GM12878 (cell line): ENCODE data around the gene KLRD1.

Experiments
- CBFB ChIP-seq: IDR thresholded peaks from 2 replicates; pipeline ENCODE4 v1.6.1; 2016; ENCODE audit warnings: antibody characterized with exemption, low read depth
- EZH2 ChIP-seq: IDR thresholded peaks from 2 replicates; pipeline ENCODE4 v1.6.1; 2012; ENCODE audit warnings: low read depth, mild to moderate bottlenecking, control low read depth, inconsistent platforms, low read length, borderline replicate concordance; ENCODE audit not compliant: control insufficient read depth
- FOXM1 ChIP-seq: IDR thresholded peaks from 2 replicates; pipeline ENCODE4 v1.6.1; 2012; ENCODE audit warnings: low read depth, mild to moderate bottlenecking, inconsistent platforms, low read length, moderate library complexity
- JUND ChIP-seq: IDR thresholded peaks from 2 replicates; pipeline ENCODE4 v1.6.1; 2012; ENCODE audit warnings: low read depth, mild to moderate bottlenecking, low read length, improper control_type of control experiment, moderate library complexity
- POLR2A ChIP-seq: IDR thresholded peaks from 2 replicates; pipeline ENCODE4 v1.6.1; 2011; ENCODE audit warnings: low read depth, mild to moderate bottlenecking, low read length
- RFX5 ChIP-seq: IDR thresholded peaks from 2 replicates; pipeline ENCODE4 v1.6.1; 2011; ENCODE audit warnings: low read depth, low read length, improper control_type of control experiment
- SRF ChIP-seq, 2 experiments: IDR thresholded peaks; 2 replicates each; pipeline ENCODE4 v1.6.1; 2011; ENCODE audit warnings: low read depth in 2 of 2, low read length in 2 of 2, mild to moderate bottlenecking in 1 of 2, moderate library complexity in 1 of 2
- TAF1 ChIP-seq: IDR thresholded peaks from 2 replicates; pipeline ENCODE4 v1.6.1; 2011; ENCODE audit warnings: mild to moderate bottlenecking, low read depth, low read length, borderline replicate concordance
- TF ChIP-seq, protein P1 (sequence below): IDR thresholded peaks from 2 replicates; pipeline ENCODE4 v1.6.1; 2012; ENCODE audit warnings: mild to moderate bottlenecking, low read depth, low read length
- TF ChIP-seq, protein P2 (sequence below), 3 experiments: IDR thresholded peaks in 2 of 3; conservative IDR thresholded peaks in 1 of 3; 2 replicates each; pipeline ENCODE4 v1.5.1; 2011; ENCODE audit warnings: low read depth in 3 of 3, low read length in 3 of 3, mild to moderate bottlenecking in 3 of 3, control low read depth in 2 of 3, moderate library complexity in 2 of 3, inconsistent platforms in 1 of 3, mixed read lengths in 1 of 3; ENCODE audit not compliant: control insufficient read depth in 2 of 3, insufficient read depth in 1 of 3; ENCODE audit errors: extremely low read depth in 1 of 3
- TF ChIP-seq, protein P3 (sequence below): fragments of 450-650 bp; IDR thresholded peaks from 2 replicates; pipeline ENCODE4 v1.6.1; 2017; ENCODE audit warnings: mild to moderate bottlenecking, moderate library complexity

DNA sequence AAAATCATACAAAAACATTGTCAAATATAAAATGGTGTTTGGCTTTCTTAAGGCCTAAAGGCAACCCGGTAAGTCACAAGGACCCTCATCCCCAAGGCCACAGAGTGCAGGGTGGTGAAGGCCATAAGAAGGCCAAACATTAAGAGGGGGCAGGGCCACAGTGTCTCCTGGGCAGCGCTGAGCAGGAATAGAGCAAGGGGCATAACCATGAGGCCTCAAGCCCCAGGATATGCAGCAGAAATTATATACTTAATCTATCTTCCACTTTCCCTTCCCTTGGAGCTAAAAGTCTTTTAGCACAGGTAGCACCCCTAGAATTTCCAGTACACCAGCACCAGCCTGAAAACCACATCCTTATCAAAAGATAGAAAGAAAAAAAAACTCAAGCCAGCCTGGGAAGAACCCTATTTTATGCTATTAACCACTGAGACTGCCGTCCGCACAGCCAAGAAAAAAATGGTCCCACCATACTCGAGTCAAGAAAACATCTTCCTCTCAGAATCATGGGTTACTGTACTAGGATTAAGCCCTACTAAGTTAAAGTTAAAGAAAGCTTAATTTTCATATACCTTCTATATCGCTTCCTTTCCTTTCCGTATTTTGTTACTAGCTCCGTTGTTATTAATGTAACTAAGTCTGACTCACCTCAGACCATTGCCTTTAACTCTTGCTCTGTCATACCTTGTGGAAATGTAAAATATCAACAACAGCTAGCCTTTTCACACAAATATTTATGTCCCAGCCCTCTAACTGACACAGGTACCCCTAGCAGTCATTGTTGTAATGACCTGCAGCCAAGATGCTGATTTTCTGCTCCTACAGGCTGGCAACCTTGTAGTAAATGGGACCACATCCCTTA, 62.1 kb downstream of the KLRD1 start:
- TF ChIP-seq FOXM1 (no peak), EZH2 (no peak), RFX5 (no peak), POLR2A (no peak), SRF (IDR thresholded peaks at IDR 0.05; ENCODE audit: low read depth in 2 of 2, low read length in 2 of 2) (no peak), CBFB (no peak), JUND (no peak), TAF1 (no peak)
- TF ChIP-seq, protein P1, sequence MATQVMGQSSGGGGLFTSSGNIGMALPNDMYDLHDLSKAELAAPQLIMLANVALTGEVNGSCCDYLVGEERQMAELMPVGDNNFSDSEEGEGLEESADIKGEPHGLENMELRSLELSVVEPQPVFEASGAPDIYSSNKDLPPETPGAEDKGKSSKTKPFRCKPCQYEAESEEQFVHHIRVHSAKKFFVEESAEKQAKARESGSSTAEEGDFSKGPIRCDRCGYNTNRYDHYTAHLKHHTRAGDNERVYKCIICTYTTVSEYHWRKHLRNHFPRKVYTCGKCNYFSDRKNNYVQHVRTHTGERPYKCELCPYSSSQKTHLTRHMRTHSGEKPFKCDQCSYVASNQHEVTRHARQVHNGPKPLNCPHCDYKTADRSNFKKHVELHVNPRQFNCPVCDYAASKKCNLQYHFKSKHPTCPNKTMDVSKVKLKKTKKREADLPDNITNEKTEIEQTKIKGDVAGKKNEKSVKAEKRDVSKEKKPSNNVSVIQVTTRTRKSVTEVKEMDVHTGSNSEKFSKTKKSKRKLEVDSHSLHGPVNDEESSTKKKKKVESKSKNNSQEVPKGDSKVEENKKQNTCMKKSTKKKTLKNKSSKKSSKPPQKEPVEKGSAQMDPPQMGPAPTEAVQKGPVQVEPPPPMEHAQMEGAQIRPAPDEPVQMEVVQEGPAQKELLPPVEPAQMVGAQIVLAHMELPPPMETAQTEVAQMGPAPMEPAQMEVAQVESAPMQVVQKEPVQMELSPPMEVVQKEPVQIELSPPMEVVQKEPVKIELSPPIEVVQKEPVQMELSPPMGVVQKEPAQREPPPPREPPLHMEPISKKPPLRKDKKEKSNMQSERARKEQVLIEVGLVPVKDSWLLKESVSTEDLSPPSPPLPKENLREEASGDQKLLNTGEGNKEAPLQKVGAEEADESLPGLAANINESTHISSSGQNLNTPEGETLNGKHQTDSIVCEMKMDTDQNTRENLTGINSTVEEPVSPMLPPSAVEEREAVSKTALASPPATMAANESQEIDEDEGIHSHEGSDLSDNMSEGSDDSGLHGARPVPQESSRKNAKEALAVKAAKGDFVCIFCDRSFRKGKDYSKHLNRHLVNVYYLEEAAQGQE: no peak
- TF ChIP-seq, protein P2, sequence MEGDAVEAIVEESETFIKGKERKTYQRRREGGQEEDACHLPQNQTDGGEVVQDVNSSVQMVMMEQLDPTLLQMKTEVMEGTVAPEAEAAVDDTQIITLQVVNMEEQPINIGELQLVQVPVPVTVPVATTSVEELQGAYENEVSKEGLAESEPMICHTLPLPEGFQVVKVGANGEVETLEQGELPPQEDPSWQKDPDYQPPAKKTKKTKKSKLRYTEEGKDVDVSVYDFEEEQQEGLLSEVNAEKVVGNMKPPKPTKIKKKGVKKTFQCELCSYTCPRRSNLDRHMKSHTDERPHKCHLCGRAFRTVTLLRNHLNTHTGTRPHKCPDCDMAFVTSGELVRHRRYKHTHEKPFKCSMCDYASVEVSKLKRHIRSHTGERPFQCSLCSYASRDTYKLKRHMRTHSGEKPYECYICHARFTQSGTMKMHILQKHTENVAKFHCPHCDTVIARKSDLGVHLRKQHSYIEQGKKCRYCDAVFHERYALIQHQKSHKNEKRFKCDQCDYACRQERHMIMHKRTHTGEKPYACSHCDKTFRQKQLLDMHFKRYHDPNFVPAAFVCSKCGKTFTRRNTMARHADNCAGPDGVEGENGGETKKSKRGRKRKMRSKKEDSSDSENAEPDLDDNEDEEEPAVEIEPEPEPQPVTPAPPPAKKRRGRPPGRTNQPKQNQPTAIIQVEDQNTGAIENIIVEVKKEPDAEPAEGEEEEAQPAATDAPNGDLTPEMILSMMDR (IDR thresholded peaks at IDR 0.05 in 2 of 3, conservative IDR thresholded peaks at IDR 0.05 in 1 of 3; ENCODE audit: control insufficient read depth in 2 of 3, extremely low read depth in 1 of 3, insufficient read depth in 1 of 3, low read depth in 3 of 3, low read length in 3 of 3): no peak
- TF ChIP-seq, protein P3, sequence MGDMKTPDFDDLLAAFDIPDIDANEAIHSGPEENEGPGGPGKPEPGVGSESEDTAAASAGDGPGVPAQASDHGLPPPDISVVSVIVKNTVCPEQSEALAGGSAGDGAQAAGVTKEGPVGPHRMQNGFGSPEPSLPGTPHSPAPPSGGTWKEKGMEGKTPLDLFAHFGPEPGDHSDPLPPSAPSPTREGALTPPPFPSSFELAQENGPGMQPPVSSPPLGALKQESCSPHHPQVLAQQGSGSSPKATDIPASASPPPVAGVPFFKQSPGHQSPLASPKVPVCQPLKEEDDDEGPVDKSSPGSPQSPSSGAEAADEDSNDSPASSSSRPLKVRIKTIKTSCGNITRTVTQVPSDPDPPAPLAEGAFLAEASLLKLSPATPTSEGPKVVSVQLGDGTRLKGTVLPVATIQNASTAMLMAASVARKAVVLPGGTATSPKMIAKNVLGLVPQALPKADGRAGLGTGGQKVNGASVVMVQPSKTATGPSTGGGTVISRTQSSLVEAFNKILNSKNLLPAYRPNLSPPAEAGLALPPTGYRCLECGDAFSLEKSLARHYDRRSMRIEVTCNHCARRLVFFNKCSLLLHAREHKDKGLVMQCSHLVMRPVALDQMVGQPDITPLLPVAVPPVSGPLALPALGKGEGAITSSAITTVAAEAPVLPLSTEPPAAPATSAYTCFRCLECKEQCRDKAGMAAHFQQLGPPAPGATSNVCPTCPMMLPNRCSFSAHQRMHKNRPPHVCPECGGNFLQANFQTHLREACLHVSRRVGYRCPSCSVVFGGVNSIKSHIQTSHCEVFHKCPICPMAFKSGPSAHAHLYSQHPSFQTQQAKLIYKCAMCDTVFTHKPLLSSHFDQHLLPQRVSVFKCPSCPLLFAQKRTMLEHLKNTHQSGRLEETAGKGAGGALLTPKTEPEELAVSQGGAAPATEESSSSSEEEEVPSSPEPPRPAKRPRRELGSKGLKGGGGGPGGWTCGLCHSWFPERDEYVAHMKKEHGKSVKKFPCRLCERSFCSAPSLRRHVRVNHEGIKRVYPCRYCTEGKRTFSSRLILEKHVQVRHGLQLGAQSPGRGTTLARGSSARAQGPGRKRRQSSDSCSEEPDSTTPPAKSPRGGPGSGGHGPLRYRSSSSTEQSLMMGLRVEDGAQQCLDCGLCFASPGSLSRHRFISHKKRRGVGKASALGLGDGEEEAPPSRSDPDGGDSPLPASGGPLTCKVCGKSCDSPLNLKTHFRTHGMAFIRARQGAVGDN: no peak
